SH-SY5Y (cell line): ENCODE data around the gene HLX.

Experiments used
- GATA2 ChIP-seq: IDR thresholded peaks from 2 replicates; pipeline ENCODE4 v1.6.1; 2011; ENCODE audit warnings: mild to moderate bottlenecking, low read depth, low read length
- GATA3 ChIP-seq: IDR thresholded peaks from 2 replicates; pipeline ENCODE4 v1.6.1; 2011; ENCODE audit warnings: low read depth, mild to moderate bottlenecking, low read length, moderate library complexity

DNA sequence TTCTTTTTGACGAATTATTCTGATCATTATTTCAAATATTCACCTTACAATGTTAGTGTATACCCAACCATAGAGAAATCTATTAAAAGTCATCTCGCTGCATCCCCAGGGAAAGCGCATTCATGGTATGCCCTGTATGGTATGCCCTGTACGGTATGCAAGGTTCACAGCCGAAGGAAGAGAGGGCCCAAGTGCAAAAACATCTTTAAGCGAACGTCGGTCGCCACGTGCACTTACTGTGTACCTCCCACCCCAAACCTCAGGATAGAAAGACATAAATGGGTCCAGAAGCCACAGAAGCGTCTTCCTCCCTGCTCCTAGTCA is 14.4 kb downstream of the HLX start:
- TF ChIP-seq GATA2 (no peak), GATA3 (no peak)
